Measurements from ENCODE around the gene ZNF711. TPM values are rescaled to one million over a fixed set of nuclear protein-coding genes. Genes with fewer than 3 reads are reported as not detected.
"Not testable (repeated sequence)": the region's sequence is repeated elsewhere in the genome, so short reads cannot be mapped to it uniquely, and the experiment has no call there.

Gene ZNF711
- total RNA-seq, 1 donor from 2014 or later: 9.9 TPM

DNA sequence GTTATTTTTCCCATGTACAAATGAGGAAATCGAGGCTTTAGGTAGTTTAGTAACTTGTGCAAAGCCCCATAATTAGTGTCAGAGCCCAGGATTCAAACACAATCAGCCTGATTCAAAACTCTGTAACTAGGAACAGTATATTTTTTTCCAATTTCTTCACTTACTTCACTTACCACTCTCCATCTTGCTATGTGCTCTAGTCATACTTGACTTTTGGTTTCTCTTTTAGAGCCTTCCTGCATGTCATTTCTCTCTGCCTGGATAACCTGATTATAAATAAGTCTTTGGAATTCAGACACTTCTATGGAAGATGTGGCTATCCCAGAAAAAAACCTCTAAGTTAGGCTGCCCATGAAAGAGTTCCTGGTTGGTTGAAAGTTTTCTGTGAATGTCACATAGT, 22.4 kb upstream of the ZNF711 start:
- Histone ChIP-seq H3K36me3 (ENCODE audit: control insufficient read depth, insufficient read depth, low read length) (no peaks in the 10 kb centered on the region), H3K4me3 (ENCODE audit: low read depth, low read length) (no peak overlapping the region), H3K27me3 (ENCODE audit: control insufficient read depth, insufficient read depth, low read length) (no peaks in the 10 kb centered on the region)
- no peak for DNase-seq (ENCODE audit: low read depth)
- TF ChIP-seq, protein P1, sequence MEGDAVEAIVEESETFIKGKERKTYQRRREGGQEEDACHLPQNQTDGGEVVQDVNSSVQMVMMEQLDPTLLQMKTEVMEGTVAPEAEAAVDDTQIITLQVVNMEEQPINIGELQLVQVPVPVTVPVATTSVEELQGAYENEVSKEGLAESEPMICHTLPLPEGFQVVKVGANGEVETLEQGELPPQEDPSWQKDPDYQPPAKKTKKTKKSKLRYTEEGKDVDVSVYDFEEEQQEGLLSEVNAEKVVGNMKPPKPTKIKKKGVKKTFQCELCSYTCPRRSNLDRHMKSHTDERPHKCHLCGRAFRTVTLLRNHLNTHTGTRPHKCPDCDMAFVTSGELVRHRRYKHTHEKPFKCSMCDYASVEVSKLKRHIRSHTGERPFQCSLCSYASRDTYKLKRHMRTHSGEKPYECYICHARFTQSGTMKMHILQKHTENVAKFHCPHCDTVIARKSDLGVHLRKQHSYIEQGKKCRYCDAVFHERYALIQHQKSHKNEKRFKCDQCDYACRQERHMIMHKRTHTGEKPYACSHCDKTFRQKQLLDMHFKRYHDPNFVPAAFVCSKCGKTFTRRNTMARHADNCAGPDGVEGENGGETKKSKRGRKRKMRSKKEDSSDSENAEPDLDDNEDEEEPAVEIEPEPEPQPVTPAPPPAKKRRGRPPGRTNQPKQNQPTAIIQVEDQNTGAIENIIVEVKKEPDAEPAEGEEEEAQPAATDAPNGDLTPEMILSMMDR (IDR thresholded peaks at IDR 0.05; ENCODE audit: insufficient read depth, low read length, poor library complexity, severe bottlenecking): no peak

DNA sequence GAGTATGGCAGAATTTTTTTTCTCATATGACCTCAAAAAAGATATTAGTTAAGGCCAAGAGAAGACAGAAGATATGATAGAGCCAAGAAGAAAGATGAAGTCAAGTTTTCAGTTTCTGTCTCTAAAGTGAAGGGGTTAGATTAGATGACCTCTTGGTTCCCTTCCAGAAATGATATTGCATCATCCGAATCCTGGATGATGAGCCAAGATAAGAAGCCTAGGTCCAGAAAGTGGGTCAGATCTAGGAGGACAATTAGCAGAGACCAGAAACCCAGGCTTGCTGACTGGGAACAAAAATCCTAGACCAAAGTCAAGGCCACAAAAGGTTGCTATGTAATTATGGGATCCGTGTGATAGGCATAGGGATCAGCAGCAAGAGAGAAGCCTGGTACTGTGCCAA, 20.4 kb upstream of the ZNF711 start:
- H3K27me3 ChIP-seq (ENCODE audit: control insufficient read depth, insufficient read depth, low read length): no peaks in the 10 kb centered on the region
- DNase-seq (ENCODE audit: low read depth): no peak
- H3K36me3 ChIP-seq (ENCODE audit: control insufficient read depth, insufficient read depth, low read length): no peaks in the 10 kb centered on the region
- H3K4me3 ChIP-seq (ENCODE audit: low read depth, low read length): no peak overlapping the region
- TF ChIP-seq, protein P1 (IDR thresholded peaks at IDR 0.05; ENCODE audit: insufficient read depth, low read length, poor library complexity, severe bottlenecking): no peak

DNA sequence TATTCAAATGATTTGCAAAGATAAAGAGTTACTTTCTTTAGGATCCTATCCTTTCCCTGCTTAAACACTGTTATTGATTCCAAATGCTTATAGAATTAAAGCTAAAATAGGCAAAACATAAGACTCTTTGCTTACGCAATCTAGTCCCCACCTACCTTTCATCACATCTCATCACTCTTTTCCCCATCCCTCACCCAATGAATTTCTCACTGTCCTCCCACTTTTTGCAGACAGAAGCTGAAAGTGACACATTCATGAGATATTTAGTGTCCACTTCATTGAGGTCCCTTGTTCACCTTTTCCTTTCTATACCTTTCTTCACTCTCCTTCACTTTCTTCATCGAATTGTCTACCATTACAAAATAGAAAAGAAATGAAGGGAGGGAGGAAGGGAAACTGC, 636 bp upstream of the ZNF711 start:
- Histone ChIP-seq H3K36me3 (ENCODE audit: control insufficient read depth, insufficient read depth, low read length) (no peaks in the 10 kb centered on the region), H3K4me3 (ENCODE audit: low read depth, low read length) (peak overlapping the region; percentile 80), H3K27me3 (ENCODE audit: control insufficient read depth, insufficient read depth, low read length) (no peaks in the 10 kb centered on the region)
- no peak for DNase-seq (ENCODE audit: low read depth)
- TF ChIP-seq, protein P1 (IDR thresholded peaks at IDR 0.05; ENCODE audit: insufficient read depth, low read length, poor library complexity, severe bottlenecking): no peak

DNA sequence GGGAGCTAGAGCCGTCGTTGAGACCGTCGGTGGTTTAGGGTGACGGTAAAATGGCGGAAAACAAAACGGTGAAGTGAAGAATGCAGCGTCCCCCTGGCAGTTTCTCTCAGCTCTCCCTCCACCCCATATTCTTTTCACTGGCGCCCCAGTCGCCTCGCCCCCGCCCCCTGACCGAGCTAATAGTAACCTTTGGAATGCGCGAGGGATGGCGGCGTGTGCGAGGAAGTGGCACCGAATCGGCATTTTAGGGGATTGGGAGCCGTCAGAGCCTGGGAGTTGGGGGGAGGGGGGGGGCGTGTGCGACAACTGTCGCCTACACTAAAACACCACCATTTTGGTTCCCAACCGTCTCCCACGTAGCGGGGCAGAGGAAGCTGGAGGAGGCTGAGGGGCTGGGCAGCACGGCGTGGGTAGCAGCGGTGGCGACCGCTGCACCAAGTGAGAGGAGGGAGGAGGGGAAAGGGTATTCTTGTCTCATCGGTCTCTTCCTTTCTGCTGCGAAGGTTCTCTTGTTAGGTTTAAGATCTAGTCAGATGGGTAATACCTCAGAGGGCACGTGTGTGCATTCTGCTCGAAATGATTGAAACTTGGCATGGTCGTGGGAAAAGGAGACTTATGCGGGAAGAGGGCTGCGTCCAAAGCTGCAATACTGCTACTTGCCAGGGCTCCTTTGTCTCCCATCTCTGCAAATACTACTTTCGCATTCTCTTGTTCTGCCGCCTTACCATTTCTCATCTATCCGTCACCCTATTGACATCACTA, 840 bp downstream of the ZNF711 start:
- TF ChIP-seq, protein P1 (IDR thresholded peaks at IDR 0.05; ENCODE audit: insufficient read depth, low read length, poor library complexity, severe bottlenecking): no peak
- Histone ChIP-seq H3K4me3 (ENCODE audit: low read depth, low read length) (peak overlapping the region; percentile 80), H3K36me3 (ENCODE audit: control insufficient read depth, insufficient read depth, low read length) (no peaks in the 10 kb centered on the region), H3K27me3 (ENCODE audit: control insufficient read depth, insufficient read depth, low read length) (no peaks in the 10 kb centered on the region)
- no peak for DNase-seq (ENCODE audit: low read depth)

DNA sequence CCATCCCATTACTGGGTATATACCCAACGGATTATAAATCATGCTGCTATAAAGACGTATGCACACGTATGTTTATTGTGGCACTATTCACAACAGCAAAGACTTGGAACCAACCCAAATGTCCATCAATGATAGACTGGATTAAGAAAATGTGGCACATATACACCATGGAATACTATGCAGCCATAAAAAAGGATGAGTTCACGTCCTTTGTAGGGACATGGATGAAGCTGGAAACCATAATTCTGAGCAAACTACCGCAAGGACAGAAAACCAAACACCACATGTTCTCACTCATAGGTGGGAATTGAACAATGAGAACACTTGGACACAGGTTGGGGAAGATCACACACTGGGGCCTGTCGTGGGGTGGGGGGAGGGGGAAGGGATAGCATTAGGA, 41.5 kb downstream of the ZNF711 start:
- not testable (repeated sequence) for H3K4me3 ChIP-seq (ENCODE audit: low read depth, low read length); H3K27me3 ChIP-seq (ENCODE audit: control insufficient read depth, insufficient read depth, low read length); DNase-seq (ENCODE audit: low read depth); H3K36me3 ChIP-seq (ENCODE audit: control insufficient read depth, insufficient read depth, low read length)

DNA sequence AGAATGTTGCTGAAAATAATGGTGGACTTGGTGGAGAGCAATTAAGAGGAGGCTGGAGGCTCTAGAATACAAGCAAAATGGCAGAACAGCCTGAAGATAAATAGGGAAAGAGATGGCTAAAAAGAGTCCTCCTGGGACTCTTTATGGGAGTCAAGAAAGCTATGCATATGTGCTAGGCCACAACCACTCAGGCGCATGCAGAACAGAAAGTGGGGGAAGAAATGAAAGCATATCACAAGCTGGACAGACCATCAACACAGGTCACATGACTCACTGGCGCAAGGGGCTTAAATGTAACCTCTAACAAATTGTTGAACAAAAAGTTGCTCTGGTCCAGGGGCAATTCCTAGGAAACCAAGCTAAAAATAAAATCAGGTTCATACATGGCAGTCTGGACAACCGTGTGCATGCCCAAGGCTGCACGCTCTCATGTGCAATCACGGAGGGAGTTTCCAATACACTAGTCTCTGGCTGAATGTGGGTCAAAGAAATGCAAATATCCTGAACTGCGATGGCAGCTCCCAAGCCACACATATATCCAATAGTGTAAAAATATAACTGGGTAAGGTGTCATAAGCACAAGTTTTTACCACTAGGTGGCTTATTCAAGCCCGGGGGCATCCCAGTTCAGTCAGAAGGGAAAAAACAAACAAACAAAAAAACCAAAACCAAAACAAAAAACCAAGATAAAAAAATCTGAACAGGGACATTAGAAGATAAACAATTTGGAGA, 45.4 kb downstream of the ZNF711 start:
- H3K36me3 ChIP-seq (ENCODE audit: control insufficient read depth, insufficient read depth, low read length): no peaks in the 10 kb centered on the region
- H3K4me3 ChIP-seq (ENCODE audit: low read depth, low read length): no peak overlapping the region
- no peaks in the 10 kb centered on the region for H3K27me3 ChIP-seq (ENCODE audit: control insufficient read depth, insufficient read depth, low read length)
- DNase-seq (ENCODE audit: low read depth): no peak
- TF ChIP-seq, protein P1 (IDR thresholded peaks at IDR 0.05; ENCODE audit: insufficient read depth, low read length, poor library complexity, severe bottlenecking): no peak
